ENCODE data around the gene MPP2.
"Not testable (repeated sequence)": the region's sequence is repeated elsewhere in the genome, so short reads cannot be mapped to it uniquely, and the experiment has no call there.

The MPP2 gene

DNA sequence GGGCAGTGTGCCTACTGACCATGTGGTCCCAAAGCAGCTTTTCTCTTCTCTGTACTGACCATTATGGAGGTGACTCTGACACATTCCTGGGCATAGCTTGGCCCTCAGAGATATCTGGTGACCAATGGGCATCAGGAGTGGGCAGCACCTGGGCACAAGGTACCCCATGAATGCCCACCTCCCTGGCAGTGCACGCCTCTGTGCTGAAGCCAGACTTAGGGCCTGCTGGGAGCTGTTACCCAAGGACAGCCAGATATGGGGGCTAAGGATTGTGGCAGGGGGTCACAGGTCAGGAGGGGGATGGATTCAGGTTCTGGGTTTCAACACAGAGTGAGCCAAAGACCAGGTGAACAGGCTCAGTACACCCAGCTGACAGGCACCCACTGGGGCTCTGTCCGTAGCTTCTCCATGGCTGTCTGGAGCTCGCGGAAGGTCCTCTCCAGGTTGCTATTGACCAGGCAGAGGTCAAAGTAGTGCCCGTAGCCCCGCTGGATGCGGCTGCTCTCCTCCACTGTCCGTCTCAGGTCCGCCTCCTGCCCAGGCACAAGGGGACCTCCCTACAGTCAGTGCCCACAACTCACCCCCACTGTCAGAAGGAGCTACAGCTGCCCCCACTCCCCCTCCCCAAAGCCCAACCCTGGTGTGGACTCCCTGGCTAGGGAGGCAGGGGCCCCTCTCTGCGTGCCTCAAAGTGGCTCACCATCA is 29.7 kb downstream of the MPP2 start:
- DNase-seq: no peak

DNA sequence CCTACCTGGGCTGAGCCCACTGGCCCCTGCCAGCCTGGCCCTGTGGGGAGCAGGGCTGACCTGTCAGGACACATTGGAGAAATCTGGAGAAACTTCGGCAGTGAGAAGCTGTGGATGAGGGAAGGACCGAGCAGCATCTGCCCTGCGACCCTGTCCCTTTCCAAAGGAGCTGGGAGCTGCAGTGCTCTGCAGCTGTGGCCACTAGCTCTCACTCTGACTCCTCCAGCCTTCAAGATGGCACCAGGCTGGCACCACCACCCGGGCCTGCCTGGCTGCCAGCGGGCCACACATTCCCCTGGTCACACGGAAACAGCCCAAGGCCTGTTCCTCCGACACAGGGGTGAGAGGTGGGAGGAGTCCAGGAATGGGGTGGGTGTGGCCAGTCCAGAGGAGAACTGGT is 30.3 kb downstream of the MPP2 start:
- no peak for DNase-seq

DNA sequence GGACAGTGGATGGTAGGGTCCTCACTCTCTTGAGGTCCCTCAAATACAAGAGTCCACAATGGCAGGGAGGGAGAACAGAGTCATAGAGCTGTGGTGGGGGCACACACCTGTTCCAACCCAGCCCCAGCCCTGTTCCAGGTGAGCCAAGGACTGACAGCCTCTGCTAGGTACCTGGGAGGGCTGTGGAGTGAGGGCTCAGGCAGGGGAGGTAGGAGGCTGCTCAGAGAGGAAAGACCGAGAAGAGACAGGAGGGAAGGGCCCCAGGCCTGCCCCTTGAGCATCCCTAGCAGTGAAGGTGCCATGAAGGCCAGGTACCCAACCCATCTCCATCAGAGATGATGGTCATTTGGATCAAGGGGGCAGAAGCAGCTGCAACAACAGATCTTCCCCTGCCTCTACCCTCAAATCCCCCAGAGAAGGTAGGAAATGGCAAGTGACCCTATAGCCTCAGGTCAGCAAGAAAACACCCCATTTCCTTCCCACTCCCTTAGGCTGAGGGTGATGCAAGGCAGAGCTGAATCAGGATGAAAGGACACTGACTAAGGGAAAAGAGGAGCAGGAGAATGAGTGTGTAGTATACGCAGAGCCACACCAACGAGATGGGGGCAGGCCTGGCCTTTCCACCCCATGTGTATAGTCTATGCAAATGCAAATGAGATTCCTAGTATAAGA is 31.7 kb downstream of the MPP2 start:
- no peak for DNase-seq

DNA sequence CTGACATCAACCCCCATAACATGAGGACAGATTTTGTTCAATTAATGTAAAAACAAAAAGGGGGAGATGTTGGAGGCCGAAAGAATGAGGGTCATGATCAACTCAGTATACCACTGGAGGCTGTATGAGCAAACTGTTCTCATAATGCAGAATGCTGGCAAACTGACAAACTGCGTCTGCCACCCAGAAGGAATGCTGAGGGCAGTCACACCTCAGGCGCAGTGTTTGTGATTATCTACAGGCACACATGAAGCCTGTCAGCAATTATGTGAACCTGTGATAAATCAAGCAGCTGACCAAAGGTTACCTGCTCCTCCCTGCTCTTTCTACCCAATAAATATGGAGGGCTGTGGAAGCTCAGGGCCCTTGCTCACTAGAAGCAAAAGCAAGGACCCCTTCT is 33.0 kb downstream of the MPP2 start:
- DNase-seq: no peak

DNA sequence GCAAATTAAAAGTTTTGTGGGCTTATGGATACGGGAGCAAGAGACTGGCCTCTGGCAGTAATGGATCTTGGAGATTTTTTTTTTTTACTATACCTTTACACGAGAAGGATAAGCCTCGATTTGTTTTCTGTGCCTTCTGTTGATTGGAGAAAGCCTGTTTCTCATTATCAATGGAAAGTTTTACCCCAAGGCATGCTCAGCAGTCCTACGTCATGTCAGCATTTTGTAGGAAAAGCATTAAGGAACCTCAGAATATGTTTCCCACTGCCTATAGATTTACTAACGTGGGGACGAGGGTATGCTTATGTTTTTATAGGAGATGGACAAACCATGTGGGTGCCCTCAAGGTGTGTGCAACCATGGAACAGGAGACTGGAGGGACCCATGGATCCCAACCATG is 33.5 kb downstream of the MPP2 start:
- no peak for DNase-seq

DNA sequence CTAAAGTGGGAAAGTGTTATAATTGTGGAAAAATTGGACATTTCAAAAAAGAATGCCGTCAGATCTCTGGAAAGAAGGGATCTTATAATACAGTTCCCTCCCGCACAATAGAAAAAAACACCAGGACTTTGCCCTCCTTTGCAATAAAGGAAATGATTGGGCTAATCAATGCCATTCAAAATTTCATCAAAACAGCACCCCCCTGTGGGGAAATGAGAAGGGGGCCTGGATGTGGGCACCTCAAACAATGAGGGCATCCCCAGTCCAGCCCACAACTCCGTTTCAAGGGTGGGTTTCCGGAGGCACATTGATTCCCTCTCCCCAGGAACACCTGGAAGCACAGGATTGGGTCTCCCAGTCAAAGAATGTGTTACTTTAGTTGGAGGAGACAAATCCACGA is 34.2 kb downstream of the MPP2 start:
- no peak for DNase-seq

DNA sequence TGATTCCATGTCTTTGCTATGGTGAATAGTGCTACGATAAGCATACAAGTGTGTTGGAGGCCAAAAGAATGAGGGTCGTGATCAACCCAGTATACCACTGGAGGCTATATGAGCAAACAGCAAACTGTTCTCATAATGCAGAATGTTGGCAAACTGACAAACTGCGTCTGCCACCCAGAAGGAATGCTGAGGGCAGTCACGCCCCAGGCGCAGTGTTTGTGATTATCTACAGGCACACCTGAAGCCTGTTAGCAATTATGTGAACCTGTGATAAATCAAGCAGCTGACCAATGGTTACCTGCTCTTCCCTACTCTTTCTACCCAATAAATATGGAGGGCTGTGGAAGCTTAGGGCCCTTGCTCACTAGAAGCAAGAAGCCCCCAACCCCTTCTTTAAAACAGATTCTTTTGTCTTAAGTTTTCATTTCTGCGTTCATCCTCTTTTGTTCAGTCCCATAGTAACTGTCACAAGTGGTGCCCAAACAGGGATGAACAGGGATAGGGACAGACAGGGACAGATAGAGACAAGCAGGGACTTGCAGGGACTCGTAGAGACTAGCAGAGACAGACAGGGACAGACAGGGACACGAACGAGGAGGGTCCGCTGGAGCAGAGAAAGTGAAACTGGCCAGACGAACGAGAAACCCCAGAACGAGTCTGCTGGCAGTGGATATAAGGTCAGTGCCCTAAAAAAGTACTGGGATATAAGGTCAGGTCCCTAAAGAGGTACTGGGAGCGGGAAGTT is 35.2 kb downstream of the MPP2 start:
- no peak for DNase-seq

DNA sequence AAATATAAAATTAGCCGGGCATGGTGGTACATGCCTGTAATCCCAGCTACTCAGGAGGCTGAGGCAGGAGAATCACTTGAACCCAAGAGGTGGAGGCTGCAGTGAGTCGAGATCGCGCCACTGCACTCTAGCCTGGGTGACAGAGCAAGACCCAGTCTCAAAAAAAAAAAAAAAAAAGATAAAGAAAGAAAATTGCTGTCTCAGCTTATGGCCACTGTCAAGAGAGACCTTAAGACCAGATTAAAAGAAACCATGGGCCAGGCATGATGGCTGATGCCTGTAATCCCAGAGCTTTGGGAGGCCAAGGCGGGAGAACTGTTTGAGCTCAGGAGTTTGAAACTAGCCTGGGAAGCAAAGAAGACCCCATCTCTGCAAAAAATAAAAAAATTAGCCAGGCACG is 38.3 kb downstream of the MPP2 start:
- not testable (repeated sequence) for DNase-seq

DNA sequence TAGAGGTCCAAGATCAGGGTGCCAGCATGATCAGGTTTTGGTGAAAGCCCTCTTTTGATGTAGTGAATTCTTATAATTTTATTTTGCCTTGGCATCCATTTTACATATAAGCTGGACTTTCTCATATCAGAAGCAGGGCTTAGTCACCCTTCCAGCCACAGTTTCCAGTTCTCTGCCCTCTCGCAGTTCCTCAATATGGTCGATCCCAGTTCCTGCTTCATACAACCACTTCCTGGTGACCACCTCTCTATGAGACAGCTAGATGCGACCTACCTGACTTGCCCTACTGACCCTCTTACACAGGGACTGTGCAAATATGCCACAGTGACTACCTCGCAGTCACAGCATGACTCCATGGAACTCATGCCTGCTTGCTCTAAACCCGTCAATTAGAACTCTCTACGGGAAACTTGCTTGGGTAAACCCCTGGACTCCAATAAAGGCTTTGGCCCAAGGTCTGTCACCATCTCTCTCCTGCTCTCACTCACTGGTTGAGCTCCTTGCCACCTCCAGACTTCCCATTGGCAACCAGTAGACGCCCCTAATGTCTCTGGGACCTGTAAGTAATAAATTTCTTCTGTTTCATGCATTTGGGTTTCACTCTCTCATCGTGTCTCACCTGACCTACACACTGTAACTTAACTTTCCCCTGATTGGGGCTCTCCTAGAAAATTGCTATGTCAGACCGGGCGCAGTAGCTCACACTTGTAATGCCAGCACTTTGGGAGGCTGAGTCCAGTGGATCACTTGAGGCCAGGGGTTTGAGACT is 38.9 kb downstream of the MPP2 start:
- no peak for DNase-seq

DNA sequence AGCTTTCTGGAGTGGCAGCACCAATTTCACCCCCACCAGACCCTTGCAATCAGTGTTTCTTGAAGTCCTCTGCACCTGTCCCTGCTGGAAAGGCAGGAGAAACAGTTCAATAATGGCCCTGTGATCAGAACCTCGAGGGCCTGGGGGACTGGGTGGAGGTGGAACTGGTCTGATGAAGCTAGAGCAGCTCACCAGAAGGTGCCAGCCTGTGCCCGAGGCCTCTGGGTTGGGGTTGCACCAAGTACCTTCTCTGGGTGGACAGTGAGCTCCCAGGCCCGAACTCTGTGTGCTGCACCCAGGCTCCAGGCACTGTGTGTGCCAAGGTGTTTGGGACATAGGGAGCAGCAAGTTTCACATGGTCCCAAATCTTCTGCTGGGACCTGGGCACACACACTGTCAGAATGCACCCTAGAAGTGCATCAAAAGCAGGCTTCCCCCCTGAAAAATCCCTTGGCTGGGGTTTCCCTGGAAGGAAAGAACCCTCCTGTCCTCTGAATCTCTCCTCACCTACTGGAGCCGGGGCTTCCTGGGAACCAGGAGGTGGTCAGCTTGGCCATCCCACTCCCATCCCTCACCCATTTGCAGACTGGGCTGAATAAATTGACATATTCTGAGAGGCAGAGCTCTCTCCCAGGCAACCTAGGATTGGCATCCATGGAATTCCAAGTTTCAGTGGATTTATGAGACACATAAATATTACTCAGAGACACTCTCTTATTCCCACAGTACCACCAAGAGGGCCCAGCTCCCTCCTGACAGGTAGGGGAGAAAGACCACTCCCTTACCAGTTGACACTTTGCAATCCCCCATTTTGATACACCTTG is 43.0 kb downstream of the MPP2 start:
- no peak for DNase-seq

DNA sequence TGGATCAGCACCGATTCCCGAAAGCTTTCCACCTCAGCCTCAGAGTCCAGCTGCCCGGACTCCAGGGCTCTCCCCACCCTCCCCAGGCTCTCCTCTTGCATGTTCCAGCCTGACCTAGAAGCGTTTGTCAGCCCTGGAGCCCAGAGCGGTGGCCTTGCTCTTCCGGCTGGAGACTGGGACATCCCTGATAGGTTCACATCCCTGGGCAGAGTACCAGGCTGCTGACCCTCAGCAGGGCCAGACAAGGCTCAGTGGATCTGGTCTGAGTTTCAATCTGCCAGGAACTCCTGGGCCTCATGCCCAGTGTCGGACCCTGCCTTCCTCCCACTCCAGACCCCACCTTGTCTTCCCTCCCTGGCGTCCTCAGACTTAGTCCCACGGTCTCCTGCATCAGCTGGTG is 45.4 kb downstream of the MPP2 start:
- DNase-seq: no peak

DNA sequence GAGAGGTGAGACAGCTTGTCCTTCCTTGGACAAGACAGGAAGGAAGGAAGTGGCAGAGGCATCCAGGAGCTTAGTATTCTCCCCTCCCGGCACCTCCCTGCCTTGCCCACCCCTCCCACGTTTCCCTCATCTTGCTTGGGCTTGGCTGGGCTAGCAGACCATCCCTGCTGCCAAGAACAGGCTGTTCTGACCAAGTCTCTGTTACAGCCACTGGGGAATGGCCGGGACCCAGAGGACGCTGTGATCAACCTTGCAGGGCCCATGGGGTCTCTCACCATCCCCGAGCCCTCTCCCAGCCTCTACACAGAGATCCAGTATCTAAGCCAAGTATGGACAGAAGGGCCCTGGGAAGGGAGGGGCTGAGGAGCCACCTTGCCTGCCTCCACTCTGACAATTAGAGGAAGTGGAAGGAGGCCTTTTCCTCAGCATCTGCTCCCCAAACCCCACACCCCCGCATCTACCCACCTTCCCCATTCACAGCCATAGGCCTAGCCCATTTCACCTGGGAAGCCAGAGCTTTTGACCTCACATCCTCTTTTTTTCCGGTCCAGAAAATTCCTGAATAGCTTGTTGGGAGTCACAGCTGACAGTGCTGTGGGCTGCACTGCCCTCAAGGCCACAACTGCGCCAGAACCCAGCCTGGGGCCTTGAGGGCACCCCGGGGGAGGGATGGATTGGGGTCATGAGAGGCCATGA is 46.3 kb downstream of the MPP2 start:
- DNase-seq: peak in 17 of 56 donors; percentile 2 to 67 (median 24)

DNA sequence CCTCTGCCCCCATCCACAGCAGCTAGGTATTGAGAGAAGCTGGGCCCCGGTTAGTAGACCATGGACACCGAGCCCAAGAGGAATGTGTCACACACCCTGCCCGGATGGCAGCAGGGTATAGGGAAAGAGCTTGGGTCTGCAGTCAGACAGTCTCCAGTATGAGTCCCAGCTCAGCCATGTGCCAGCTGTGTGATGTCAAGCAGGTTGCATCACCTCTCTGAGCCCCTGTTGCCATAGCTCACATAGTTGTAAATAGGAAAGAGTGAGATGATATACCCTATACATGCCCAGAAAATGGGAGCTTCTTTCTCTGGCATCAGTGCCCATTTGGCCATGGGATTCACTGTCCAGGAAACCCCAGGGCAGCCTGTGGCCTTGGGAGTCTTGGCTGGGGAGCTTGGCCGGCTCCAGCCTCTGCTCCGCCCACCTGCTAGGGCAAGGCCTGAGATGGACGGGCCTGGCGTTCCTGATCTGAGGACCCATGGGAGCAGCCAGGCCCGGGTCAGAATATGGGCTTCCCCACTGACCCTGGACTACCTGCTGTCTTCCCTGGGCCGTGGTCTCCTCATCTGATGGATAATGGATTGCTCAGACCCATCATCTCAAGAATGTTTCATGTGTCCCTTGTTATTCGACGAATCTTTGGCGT is 47.1 kb downstream of the MPP2 start:
- no peak for DNase-seq

DNA sequence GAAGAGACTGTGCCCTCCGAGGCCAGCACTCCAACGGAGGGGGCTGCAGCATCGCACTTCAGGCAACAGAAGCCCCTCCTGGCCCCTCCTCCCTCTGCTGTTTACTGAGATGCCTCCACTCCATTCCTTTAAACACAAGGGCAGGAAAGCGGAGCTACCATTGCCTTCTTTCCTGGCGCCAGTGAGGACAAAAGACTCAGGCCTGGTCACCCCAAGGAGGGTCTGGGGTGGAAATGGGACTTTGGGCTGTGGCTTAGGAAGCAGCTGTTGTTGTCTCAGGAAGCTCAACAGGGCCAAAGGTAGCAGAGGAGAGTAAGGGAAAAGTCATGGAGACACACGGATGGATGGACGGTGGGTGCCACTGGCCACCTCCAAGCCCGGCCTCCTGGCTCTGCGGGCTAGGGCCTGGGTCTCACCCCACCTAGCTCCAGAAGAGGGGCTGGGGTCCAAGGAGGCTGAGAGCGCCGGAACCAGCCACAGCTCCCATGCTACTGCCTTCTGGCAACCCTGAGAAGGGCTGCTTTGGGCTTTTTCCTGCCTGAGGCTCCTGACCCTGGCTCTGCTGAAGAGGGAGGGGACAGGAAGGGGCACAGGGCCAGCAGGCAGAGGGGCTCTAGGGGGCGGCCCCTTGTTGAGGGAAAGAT is 49.3 kb downstream of the MPP2 start:
- DNase-seq: no peak

DNA sequence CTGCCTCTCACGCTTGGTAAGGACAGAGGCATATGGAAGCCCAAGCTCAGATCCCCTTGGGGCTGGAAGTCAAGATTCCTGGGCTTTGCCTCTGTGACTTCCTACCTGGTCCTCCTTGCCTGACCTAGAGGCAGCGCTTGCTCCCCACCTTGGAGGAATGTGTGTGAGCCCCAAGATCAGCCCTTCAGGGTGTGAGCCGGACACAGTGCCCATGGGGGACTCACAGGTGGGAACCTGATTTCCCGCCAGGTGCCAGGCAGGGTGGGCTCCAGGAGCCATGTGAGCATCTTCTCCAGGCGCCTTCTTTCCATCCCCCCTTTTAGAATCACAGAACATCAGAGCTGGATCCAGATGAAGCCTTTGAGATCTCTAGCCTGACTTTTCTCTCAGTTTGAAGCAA is 50.2 kb downstream of the MPP2 start:
- no peak for DNase-seq

DNA sequence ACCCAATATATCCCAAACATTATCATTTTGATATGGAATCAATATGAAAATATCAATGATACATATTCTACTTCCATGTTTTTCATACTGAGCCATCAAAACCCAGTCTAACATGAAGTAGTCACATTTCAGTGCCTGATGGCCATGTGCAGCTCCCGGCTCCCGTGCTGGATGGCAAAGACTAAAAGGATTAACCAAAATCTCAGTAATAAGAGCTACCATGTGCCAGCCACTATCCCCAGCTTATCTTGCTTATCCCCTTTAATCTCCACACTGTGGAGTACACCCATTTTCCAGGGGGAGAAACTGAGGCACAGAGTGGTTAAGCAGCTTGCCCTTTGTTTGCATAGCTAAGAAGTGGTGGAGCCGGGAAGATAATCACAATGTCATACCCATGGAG is 51.2 kb downstream of the MPP2 start:
- DNase-seq: no peak

DNA sequence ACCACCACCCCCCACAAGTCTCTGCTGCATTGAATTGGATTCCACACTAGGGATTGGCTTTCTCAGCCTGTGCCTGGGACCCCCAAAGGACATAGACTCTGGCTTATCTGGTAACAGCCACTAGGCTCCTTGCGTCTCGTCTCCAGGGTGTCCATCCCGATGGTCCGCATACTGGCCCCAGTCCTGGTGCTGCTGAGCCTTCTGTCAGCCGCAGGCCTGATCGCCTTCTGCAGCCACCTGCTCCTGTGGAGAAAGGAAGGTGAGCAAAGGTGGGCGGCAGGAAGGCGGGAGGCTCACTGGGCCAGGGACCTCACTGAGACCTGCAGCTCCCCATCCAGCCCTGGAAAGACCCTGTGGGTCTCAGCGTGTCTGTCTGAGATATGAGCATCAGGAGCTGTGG is 52.3 kb downstream of the MPP2 start:
- no peak for DNase-seq

DNA sequence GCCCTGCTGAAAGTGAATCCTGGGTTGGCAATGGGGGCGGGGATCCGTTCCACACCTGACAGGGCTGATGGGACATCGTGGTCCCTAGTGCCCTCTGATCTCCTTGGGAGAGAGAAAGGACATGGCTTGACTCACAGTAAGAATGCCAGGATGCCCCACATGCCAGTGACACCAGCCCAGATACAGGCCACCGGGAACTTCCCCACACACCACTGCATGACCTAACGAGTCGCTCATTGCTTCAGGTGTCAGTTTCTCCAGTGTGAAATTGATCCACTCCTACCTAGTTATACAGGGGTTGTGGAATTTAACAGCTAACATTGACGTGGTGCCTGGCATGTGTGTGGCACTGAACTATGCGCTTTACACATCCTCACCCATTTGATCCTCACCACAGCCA is 52.8 kb downstream of the MPP2 start:
- no peak for DNase-seq

DNA sequence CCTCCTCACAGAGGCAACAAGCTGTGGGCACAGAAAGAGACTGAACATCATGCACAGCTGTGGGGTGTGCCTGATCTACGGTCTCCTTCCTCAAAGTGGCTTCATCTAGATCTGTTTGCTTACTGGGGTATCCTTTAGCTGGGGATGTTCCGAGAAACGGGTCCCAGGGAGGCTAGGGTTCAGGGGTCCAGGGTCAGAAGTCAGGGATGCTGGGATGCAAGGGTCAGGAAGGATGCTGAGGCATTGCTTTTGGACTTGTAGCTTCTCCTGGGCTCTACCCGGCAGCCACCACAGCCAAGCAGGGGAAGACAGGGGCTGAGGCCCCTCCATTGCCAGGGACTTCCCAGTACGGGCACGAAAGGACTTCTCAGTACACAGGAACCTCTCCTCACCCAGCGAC is 53.8 kb downstream of the MPP2 start:
- DNase-seq: no peak
